ENCODE measurements around the gene TCL1B. TPM values are rescaled to one million over a fixed set of nuclear protein-coding genes. Genes with fewer than 3 reads are reported as not detected.

Gene TCL1B
- total and polyA plus RNA-seq, 2 of the 4 experiments (the other 2 are of a cell fraction), result not detected

GRCh38 chr14:95733212-95733611 is 47.0 kb downstream of the TCL1B start:
- TF ChIP-seq MAFK (IDR thresholded peaks at IDR 0.05; ENCODE audit: low read depth, low read length) (no peak), CTCF (conservative IDR thresholded peaks at IDR 0.05; ENCODE audit: low read depth, low read length) (no peak), NFE2L2 (IDR thresholded peaks at IDR 0.05; ENCODE audit: low read depth, low read length) (no peak), RAD21 (IDR thresholded peaks at IDR 0.05; ENCODE audit: low read length) (no peak), BHLHE40 (IDR thresholded peaks at IDR 0.05; ENCODE audit: low read depth, low read length) (no peak), RCOR1 (IDR thresholded peaks at IDR 0.05; ENCODE audit: insufficient replicate concordance, low read length) (no peak), RFX5 (IDR thresholded peaks at IDR 0.05; ENCODE audit: low read depth, low read length) (no peak), CHD1 (IDR thresholded peaks at IDR 0.05; ENCODE audit: low read depth, low read length) (no peak), CEBPB (IDR thresholded peaks at IDR 0.05; ENCODE audit: low read depth, low read length) (no peak), SMC3 (IDR thresholded peaks at IDR 0.05; ENCODE audit: low read depth, low read length) (no peak), MAZ (IDR thresholded peaks at IDR 0.05; ENCODE audit: borderline replicate concordance, low read depth, low read length) (no peak), FOS (IDR thresholded peaks at IDR 0.05; ENCODE audit: low read depth, low read length) (no peak)
- TF ChIP-seq, protein P1, sequence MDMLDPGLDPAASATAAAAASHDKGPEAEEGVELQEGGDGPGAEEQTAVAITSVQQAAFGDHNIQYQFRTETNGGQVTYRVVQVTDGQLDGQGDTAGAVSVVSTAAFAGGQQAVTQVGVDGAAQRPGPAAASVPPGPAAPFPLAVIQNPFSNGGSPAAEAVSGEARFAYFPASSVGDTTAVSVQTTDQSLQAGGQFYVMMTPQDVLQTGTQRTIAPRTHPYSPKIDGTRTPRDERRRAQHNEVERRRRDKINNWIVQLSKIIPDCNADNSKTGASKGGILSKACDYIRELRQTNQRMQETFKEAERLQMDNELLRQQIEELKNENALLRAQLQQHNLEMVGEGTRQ (IDR thresholded peaks at IDR 0.05; ENCODE audit: low read depth, low read length), result no peak
- H3K4me1 ChIP-seq (ENCODE audit: control insufficient read depth, insufficient read depth, low read length), result no peaks in the 10 kb centered on the region
- H3K9me3 ChIP-seq (ENCODE audit: control insufficient read depth, insufficient read depth, low read length), result no peaks in the 10 kb centered on the region
- no peak overlapping the region for H2BK120ac ChIP-seq (ENCODE audit: low read depth, low read length)
- H3K23ac ChIP-seq (ENCODE audit: low read depth, low read length), result no peak overlapping the region
- POLR2A ChIA-PET (ENCODE audit: unreplicated experiment), result no interaction called here
- in situ Hi-C loops (cut with MboI; ENCODE audit: low sequenced_read_pairs), result no loop called here
- H3K56ac ChIP-seq (ENCODE audit: extremely low read depth, insufficient read depth, low read length), result no peak overlapping the region
- H3K14ac ChIP-seq (replicated peaks; ENCODE audit: low read depth, low read length), result no peak overlapping the region
- no peak overlapping the region for H3K27ac ChIP-seq (ENCODE audit: insufficient read depth, low read length)
- no peak overlapping the region for H2AK5ac ChIP-seq (ENCODE audit: low read depth, low read length)
- CTCF ChIA-PET, result no interaction called here
- no CpG with 5 or more reads among the region's 1 CpG for WGBS, 2 experiments (ENCODE audit: extremely low coverage in 2 of 2, insufficient read length in 1 of 2)
- H3K18ac ChIP-seq (ENCODE audit: low read depth, low read length), result no peak overlapping the region
- no peak overlapping the region for H3K9ac ChIP-seq (ENCODE audit: low read depth, low read length)
- BruUV-seq (replicated peaks), result no TSS peak
- intact Hi-C loops (cut with micrococcal nuclease), result loop anchor here (5.0 kb wide), 1 partner anchor 1846 kb away; no protein-coding TSS in a partner anchor
- DNase-seq, result no peak
- H3K36me3 ChIP-seq (ENCODE audit: control insufficient read depth, insufficient read depth, low read length), result no peaks in the 10 kb centered on the region
- no peak overlapping the region for H4K8ac ChIP-seq (ENCODE audit: low read depth in 2 of 2, low read length in 2 of 2)
- no peak overlapping the region for H2AK9ac ChIP-seq (replicated peaks; ENCODE audit: low read depth, low read length, poor library complexity)
- H4K20me1 ChIP-seq (ENCODE audit: insufficient read depth, low read length), result no peaks in the 10 kb centered on the region
- no peak overlapping the region for H2BK5ac ChIP-seq (ENCODE audit: low read depth, low read length, poor library complexity, severe bottlenecking)
- no peak overlapping the region for H2BK15ac ChIP-seq (ENCODE audit: low read depth, low read length)
- H2BK20ac ChIP-seq (ENCODE audit: low read depth, low read length), result no peak overlapping the region
- no peak overlapping the region for H4K5ac ChIP-seq (ENCODE audit: low read depth, low read length)
- H3K4ac ChIP-seq (ENCODE audit: low read depth, low read length), result no peak overlapping the region
- no peaks in the 10 kb centered on the region for H3K27me3 ChIP-seq (ENCODE audit: control insufficient read depth, insufficient read depth, low read length)
- no peak overlapping the region for H4K91ac ChIP-seq (ENCODE audit: insufficient read depth, low read depth, low read length)
- no peaks in the 10 kb centered on the region for H3K79me1 ChIP-seq (ENCODE audit: low read depth in 1 of 2, low read length in 2 of 2)
- H3K4me3 ChIP-seq (ENCODE audit: insufficient read depth, low read depth, low read length), result no peak overlapping the region
- ATAC-seq (ENCODE audit: low read depth), result no peak
- H2AFZ ChIP-seq (replicated peaks; ENCODE audit: low read length, poor library complexity), result no peak overlapping the region
- no peak overlapping the region for H3K4me2 ChIP-seq (ENCODE audit: low read depth, low read length)
- dilution Hi-C loops (cut with HindIII; ENCODE audit: low sequenced_read_pairs, unreplicated experiment), result no loop called here
- no peaks in the 10 kb centered on the region for H3K9me1 ChIP-seq (ENCODE audit: insufficient read depth, low read length)

All from IMR-90 (cell line).